Measurements from ENCODE around the gene PDE8B.
A peak's percentile ranks its signal among the peaks of the same experiment; 100 is the strongest.
"Not testable (repeated sequence)": the region's sequence is repeated elsewhere in the genome, so short reads cannot be mapped to it uniquely, and the experiment has no call there.

PDE8B gene

DNA sequence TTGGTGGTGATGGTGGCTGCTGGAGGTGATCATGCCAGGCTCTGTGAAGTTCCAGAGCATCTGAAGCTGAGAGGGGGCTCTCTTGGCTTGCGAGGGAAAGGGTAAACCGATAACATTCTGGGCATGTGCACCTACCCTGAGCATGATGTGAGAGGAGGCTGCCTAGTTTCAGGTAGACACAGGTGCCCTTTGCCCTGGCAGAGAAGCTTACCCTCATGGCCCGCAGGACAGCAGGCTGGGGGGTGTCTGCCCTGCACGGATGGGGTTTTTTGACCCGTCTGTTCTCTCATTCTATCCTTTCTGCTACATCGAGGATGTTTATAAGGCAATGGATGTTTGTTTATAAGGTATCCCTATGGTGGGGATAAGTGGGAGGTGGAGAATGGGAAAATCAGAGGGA lies 148.8 kb downstream of the PDE8B start:
- no peak for DNase-seq (ENCODE audit: low spot score)

DNA sequence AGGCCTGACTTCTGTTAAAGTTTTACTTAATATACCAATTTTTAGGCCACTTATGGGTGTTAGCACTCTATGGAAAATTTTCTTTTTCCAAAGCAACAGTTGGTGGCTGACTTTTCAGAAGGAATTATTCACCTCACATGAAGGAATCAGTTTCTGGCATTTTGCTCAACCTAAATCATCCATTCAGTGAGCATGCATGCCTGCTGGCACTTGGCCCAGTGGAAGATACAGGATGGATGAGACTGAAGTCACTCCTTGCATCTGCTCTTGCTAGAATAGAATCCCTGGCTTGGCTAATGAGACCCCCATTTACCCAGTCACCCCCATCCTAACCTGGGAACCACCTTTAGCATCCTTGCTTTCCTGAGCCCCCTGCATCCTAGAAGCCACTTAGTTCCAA lies 149.9 kb downstream of the PDE8B start:
- DNase-seq (ENCODE audit: low spot score) = no peak

DNA sequence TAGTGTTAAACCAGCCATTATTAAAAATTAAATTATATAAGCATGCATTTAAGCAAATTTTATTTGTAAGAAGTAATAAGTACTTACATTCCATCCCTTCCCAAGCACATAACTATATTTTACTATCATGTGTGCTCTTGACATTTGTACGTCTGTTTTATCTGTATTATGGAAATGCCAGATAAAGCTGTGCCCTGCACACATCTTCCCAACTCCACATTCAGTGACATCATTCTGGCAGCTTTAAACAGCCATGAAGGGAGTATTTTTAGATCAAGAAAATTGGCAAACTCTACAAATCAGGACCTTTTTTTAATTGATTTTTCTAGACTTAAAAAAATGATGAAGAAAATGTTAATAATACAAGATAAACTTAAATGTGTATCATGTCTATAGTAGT lies 150.5 kb downstream of the PDE8B start:
- DNase-seq (ENCODE audit: low spot score) = no peak

DNA sequence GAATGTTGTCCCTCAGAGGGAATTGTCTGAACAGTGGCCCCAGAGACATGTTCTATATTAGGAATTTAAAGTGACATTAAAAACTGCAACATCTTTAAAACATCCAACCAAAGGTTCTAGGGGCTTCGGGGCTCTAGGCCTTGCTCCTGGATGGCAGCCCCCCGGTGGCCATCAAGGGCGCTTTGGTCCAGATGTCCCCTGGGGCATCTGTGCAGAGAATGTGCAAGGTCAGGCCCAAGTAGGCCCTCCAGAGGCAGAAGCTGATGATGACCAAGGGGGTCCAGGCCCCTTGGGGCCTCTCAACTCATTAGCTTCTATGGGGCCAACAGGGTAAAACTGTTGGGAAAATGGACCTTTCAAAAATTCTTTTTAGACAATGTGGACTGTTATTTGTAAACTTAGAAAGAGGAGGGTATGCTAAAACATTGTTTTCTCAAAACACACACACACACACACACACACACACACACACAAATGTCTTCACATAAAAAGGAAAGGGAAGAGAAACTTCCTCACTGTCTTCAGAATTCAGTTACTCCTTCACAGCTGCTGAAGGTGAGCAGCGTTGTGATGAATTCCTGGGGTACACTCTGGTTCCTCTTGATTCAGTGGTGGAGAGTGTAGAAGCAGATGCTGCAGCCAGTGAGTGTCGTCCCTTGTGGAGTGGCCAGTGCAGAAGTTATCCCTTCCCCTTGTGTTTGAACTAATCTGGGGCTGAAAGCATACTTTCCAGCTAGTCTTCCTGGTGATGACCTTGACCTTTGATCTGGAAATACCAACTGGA lies 156.4 kb downstream of the PDE8B start:
- DNase-seq (ENCODE audit: low spot score) = peak; percentile 16

DNA sequence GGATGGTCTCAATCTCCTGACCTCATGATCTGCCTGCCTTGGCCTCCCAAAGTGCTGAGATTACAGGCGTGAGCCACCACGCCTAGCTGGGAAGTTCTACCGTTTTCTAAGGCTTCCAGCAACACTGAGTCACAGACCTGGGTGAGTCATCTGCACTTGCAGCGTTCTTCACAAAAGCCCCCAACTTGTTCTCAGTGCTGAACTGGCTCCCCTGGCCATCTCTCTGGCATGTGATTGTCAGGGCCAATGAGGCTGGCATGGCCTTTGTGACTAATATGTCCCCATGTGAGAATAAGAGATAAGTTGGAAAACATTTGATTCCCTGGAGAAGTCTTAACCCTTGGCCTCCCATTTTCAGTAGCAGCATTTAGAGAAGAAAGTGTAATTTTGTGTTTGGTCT lies 157.3 kb downstream of the PDE8B start:
- DNase-seq (ENCODE audit: low spot score) = no peak

DNA sequence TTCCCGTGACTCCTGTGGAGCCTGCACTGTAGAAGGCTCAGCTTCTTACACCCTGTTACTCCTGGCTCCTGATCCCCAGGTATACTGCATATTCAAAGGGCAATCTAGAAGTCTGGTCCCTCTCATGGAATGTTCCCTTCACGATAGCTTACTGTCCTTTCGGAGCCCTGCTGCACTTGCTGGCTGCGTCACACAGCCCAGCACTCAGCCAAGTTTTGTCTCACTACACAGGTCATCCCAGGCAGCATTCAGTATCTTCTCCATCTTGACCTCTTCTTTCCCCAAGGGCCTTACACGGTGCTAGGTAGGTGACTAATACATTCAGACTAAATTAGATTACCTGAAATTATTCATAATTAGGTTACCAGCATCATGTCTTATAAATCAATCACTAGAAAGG lies 157.9 kb downstream of the PDE8B start:
- peak; percentile 20 for DNase-seq (ENCODE audit: low spot score)

DNA sequence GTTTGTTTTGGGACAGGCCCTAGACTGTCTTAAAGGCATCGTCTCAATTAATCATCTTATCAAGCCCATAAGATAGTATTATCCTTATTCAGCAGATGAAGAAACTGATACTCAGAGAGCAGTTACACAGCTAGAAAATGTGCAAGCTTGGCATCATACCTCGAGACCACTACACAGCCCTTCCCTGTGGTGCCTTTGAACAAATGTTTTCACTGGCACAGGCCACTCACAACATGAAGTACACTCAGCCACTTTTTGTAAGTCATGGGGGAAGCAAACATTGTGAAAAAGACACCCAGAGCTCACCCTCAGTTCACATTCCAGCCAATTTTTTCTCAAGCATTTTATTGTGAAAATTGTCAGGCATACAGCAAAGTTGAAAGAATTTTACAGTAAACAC lies 159.1 kb downstream of the PDE8B start:
- no peak for DNase-seq (ENCODE audit: low spot score)

DNA sequence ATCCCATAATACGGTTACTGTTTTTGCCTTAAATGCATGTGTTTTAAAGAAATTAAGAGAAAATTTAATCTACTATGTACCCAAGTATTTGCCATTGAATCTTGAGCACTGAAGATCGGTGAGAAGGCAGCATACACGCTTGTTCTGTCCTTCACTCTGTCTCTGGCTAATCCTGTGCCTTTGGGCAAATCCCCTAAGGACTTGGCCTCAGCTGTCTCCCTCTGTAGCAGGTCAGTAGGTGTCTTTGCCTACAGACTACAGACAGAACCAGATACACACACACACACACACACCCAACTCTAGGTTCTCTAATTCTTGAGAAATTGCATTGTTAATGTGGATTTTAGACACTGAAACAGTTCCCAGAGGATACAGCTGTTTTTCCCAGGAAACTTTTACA lies 164.2 kb downstream of the PDE8B start:
- no peak for DNase-seq (ENCODE audit: low spot score)

DNA sequence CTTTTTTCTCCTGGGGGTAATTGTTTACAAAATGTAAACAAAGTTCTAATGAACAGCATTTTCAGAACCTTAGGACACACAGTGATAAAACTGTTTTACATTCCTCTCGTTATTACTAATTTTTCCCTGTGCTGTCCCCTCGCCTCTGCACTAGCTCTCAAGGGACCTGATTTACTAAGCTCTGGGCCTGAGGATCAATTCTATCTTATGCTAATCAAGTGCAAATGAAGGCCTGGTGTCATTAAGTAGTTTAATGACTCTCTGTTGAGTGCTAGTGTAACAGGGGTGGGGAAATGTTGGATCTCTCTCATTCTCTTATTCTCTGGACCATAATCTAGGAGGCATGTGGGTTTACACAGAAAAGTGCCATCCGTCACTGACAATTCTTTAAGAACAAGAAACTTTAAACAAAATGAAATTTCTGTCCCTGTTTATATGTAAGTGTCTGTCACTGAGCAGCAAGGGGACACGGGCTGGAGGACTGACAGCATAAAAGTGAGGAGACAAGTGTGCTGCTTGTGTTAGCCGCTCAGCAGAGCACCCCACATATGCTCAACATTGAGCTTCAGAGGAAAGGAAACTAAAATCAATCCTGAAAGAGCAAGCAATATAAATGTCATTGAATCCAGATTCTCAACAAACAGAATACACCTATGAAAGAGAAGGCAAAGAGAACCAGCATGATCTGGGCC lies 166.3 kb downstream of the PDE8B start:
- no peak for DNase-seq (ENCODE audit: low spot score)

DNA sequence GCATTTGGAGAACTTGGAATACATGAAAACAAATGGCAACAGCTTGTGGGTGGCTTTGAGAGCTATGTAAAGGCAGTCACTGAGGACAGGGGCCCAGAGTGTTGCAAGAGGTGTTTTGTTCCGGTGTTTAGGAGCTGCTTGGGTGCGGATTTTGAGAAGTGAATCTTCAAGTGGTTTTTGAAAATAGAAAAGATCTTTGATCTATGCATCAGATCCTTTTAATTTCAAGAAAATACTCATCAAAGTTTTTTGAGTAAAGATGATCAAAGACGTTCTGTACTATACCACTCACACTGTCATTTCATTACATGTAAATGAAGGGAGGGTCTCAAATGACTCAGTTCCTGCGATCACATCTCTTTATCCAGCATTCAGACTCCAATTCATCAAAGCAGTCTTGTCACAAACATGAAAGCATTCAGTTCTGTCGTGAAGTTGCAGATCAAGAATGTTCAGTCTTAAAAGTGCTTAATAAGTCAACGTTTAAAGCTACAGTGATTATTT lies 169.1 kb downstream of the PDE8B start:
- DNase-seq (ENCODE audit: low spot score) = no peak

DNA sequence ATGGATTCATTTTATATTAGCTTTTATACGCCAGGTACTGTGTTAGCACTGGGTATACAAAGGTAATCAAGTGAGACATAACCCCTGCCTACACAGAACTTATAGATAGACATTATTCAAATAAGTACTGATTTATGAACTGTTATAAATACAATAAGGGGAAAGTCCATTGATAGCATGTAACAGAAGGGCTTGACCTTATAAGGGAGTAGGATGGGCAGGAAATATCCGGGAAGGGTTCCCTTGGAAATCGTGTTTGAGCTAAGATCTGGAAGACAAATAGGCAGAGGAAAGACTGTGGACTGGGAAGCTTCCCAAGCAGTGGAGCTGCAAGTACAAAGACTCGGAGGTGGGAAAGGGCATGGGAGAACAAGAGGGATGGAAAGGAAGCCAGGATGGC lies 170.2 kb downstream of the PDE8B start:
- no peak for DNase-seq (ENCODE audit: low spot score)

DNA sequence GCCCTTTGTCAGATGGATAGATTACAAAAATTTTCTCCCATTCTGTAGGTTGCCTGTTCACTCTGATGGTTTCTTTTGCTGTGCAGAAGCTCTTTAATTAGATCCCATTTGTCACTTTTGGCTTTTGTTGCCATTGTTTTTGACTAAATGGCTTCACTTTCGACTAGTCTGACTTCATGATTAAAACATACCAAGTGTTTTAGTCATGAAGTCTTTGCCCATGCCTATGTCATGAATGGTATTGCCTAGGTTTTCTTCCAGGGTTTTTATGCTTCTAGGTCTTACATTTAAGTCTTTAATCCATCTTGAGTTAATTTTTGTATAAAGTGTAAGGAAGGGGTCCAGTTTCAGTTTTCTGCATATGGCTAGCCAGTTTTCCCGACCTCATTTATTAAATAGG lies 172.9 kb downstream of the PDE8B start:
- not testable (repeated sequence) for DNase-seq (ENCODE audit: low spot score)

DNA sequence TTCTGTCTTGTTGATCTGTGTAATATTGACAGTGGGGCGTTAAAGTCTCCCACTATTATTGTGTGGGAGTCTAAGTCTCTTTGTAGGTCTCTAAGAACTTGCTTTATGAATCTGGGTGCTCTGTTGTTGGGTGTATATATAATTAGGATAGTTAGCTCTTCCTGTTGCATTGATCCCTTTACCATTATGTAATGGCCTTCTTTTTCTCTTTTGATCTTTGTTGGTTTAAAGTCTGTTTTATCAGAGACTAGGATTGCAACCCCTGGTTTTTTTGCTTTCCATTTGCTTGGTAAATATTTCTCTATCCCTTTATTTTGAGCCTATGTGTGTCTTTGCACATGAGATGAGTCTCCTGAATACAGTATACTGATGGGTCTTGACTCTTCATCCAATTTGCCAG lies 175.9 kb downstream of the PDE8B start:
- not testable (repeated sequence) for DNase-seq (ENCODE audit: low spot score)

DNA sequence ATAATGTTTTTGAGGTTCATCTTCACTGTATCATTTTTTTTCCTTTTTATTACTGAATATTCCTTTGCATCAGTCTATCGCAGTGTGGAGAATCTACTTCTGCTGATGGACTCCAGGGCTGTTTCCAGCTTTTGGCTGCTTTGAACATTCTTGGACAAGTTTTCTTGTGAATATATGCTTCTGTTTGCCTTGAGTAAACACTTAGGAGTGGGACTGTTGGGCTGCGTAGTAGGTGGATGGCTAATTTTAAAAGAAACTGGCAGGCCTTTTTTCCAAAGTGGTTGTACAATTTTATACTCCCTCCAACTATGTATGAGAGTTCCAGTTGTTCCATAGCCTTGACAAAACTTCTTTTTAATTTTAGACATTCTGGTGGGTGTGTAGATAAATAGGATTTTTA lies 179.3 kb downstream of the PDE8B start:
- DNase-seq (ENCODE audit: low spot score) = no peak

DNA sequence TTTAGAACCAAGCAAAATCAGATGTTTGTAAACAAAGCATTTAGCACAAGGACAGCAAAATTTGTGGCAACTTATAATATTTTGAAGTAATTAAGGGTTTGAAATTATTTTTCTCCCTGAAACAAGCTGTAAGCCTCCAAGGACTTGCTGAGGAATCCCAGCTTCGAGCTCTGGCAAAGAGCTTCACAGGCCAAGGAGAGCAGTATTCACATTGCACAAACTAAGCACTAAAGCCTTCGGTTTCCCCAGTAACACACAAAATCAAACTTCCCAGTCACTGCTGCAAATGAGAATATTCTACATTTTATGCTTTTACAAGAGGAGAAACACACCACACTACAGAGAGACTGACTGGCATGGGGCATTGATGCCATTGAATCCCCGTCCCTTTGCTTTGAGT lies 179.7 kb downstream of the PDE8B start:
- no peak for DNase-seq (ENCODE audit: low spot score)

DNA sequence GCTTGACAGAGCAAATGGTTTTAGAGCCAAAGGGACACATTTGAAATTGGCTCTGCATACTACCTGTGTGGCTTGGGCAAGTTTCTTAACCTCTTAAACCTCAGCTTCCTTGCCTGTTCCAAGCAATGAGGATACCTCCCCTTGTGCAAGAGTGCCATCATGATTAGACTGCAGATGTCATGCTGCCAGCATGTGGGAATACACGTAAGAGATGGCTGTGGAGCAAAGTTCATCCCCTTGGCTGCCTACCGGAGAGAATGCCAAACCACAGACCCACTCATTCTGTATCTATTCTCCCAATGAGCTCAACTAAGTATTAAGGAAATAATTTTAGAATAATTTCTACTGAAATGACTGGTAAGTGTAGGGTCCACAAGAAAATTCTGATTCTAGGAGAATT lies 180.3 kb downstream of the PDE8B start:
- no peak for DNase-seq (ENCODE audit: low spot score)

DNA sequence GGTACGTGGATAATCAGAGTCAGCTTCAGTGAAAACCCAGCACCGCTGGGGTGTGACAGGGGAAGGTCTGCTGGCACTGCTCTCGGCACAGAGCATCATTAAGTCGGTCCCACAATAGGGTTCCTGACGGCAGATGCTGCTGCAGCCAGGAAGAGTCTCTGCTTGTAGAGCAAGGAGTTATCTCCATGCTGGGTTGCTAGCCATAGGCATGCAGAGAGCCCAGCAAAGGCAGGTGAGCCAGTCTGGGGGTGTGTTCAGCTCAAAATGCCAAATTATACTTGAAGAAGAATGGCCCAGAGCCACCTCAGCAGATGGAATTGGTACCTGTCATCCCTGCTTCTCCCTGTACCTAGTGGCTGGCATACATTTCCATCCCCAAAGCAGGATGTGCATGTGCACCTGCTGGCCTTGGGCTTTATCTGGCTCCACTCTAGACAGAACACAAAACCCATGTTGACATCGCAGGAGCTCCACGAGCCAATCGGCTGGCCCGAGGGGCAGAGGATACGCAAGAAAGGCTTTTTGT lies 180.8 kb downstream of the PDE8B start:
- no peak for DNase-seq (ENCODE audit: low spot score)

DNA sequence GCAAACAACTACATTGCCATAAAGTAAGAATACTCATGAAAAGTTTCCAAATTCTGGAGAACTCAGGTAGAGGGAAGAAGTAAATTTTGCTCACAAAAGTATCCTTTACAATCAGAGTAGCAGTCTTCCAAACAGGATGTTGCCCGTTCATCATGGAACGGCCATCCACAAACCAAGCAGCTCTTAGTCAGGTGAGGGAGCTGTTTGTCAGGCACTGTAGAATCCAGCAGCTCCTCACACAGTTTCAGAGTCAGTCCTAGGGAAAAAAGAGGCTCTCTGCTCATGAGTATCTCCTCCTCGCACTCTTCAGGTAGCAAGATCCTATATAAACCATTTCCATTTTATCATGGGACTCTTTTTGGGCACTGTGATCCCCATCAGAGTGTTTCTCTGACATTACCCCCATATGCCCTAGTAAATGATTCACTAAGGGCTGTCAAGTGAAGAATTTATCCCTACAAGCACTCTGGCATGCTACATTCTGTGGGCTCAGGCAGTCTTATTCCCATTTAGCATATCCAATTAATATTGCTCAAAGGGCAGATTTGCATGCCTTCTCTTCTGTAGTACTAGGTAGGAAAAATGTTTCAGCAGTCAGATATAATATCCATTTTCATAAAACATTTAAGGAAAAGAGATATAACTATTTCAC lies 183.7 kb downstream of the PDE8B start:
- DNase-seq (ENCODE audit: low spot score) = no peak

DNA sequence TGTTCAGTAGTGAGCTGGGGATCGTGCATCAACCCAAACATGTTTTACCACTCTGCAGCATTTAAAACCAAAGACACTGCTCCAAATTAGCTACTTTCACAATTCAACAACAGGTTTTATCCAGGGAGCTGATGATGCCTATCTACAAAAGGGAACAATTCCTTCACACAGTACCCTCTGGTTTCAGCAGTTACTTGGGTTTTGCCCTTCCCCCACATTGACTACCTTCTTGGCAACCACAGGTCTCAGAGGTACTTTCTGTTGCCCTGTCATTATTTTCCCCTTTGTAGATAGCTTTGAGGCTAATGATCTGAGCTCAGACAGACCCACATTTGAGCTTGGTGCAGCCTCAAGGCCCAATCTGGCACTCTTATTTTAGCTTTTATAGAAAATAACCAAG lies 185.5 kb downstream of the PDE8B start:
- no peak for DNase-seq (ENCODE audit: low spot score)

DNA sequence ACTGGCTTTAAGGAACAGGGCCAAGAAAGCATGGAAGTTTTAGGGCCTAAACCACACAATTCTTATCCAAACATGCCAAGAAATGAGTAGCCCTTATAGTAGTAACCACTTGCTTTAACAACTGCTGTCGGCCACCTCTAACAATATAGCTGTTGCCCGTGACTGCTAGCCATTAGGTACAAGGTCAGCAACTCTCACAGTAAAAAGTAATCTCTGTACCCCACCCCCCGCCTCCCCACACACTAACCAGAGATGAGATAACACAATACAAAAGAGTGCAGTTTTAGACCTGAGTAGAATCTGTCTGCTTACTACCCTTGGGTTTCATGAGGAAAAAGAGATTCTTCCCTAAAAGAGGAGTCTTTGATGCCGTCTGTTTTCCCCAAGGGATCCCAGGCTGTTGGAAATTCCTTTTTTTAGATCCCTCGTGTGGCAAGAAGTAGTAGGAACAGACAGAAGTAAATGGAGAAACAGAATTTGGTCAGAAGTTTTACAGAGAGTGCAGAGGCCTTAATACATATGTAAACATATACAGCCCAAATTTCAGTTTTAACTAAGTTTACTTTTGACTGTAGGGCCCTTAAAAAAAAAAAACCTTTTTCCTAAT lies 187.3 kb downstream of the PDE8B start:
- no peak for DNase-seq (ENCODE audit: low spot score)

DNA sequence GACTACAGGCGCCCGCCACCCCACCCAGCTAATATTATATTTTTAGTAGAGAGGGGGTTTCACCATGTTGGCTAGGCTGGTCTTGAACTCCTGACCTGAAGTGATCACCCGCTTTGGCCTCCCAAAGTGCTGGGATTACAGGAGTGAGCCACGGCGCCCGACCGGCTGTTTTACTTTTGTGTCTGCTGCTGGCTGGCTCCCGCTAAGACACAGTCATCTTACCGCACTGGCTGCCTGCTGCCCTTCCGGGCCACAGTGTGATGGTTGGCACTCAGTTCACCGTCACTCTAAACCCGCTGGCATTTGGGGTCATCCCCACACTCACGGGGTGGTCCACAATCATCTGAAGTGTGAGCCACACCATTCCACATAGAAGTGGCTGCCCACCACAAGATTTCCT lies 188.0 kb downstream of the PDE8B start:
- DNase-seq (ENCODE audit: low spot score) = no peak

DNA sequence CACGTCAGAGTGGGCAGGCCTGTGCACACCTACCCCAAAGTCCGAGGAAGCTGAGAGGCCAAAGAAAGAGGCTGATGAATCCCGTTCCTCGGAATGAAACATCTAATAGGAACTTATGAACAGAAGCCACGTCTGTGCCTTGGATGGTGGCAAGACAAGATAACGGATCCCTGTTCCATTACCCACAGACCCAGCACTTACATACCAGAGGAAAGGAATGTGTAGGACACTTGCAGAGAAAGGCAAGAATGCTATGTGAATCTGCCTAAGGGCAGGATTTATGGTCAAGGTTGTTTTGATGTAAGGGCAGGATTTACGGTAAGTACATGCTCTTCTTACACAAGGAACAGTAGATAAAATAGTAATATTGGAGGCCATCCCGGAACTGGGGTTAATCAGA lies 188.4 kb downstream of the PDE8B start:
- DNase-seq (ENCODE audit: low spot score) = no peak
